Measurements from ENCODE around the gene LARGE2. TPM values are rescaled to one million over a fixed set of nuclear protein-coding genes. Genes with fewer than 3 reads are reported as not detected.

LARGE2 gene
- total RNA-seq, 1 experiment from 2014 or later = 108 TPM

DNA sequence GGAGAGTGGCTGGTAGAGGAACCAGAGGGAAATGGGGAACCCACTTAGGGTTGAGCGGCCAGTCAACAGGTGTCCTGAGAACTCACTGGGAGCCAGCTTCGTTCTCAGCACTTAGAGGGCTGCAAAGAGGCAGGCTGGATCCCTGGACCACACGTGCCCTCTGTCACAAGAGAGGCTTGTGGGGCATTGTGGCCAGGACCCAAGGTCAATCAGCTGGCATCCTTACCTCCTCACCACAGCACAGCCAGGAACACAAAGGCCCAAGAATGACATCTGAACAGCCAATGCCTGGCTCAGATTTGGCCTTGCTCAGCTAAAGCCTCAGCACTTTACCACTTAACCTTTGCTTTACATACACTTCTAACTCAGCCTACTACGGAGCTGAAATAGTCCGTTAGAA lies 29.6 kb upstream of the LARGE2 start:
- H3K23me2 ChIP-seq (ENCODE audit: insufficient read length, low read depth, low read length, poor library complexity, severe bottlenecking) = no peaks in the 10 kb centered on the region
- no peak overlapping the region for H3K23ac ChIP-seq (ENCODE audit: insufficient read length, low read depth, low read length)
- H3K4me1 Mint-ChIP-seq = peaks cover 25 to 37% of the 10 kb centered on the region in 2 experiments
- H3K79me2 ChIP-seq (ENCODE audit: insufficient read depth, low read length) = no peaks in the 10 kb centered on the region
- H4K91ac ChIP-seq (ENCODE audit: insufficient read length, low read depth, low read length) = no peak overlapping the region
- H3K79me1 ChIP-seq (ENCODE audit: insufficient read depth, low read depth, low read length, poor library complexity, severe bottlenecking) = no peaks in the 10 kb centered on the region
- no peaks in the 10 kb centered on the region; the same call in 1 of the 2 replicates for H3K27me3 Mint-ChIP-seq (ENCODE audit: low read depth)
- no peak overlapping the region for H3K14ac ChIP-seq (ENCODE audit: insufficient read depth, low read length)
- no peak overlapping the region for H3K4ac ChIP-seq (ENCODE audit: low read depth, low read length)
- no peak overlapping the region for H2BK12ac ChIP-seq (ENCODE audit: insufficient read length, low read depth, low read length)
- no peak overlapping the region for H3K9ac ChIP-seq (ENCODE audit: extremely low read depth, insufficient read length, low read length)
- no peak overlapping the region for H3K4me3 Mint-ChIP-seq
- H3K56ac ChIP-seq (ENCODE audit: insufficient read length, low read depth, low read length) = no peak overlapping the region
- peaks cover 0 to 9% (median 0%) of the 10 kb centered on the region in 3 experiments; a peak in 3 of 7 replicates for H3K36me3 Mint-ChIP-seq (ENCODE audit: insufficient read depth in 1 of 3, low read depth in 3 of 3)
- H4K20me1 ChIP-seq (ENCODE audit: control insufficient read depth, insufficient read depth, insufficient read length) = no peaks in the 10 kb centered on the region
- WGBS (ENCODE audit: extremely low coverage, insufficient read length, low lambda C conversion rate) = no CpG with 5 or more reads among the region's 5 CpGs
- H4K5ac ChIP-seq (ENCODE audit: insufficient read length, low read depth, low read length) = no peak overlapping the region
- no peak overlapping the region for H2AK5ac ChIP-seq (ENCODE audit: insufficient read length, low read length)
- no peak overlapping the region for H4K8ac ChIP-seq (replicated peaks; ENCODE audit: insufficient read length, low read depth, low read length)
- H3K18ac ChIP-seq (ENCODE audit: insufficient read length, low read depth, low read length) = no peak overlapping the region
- no peak overlapping the region for H3K27ac ChIP-seq (ENCODE audit: insufficient read length, low read depth, low read length)
- no peak overlapping the region for H2AFZ ChIP-seq (ENCODE audit: low read length)
- DNase-seq = no peak
- TF ChIP-seq, protein P1, sequence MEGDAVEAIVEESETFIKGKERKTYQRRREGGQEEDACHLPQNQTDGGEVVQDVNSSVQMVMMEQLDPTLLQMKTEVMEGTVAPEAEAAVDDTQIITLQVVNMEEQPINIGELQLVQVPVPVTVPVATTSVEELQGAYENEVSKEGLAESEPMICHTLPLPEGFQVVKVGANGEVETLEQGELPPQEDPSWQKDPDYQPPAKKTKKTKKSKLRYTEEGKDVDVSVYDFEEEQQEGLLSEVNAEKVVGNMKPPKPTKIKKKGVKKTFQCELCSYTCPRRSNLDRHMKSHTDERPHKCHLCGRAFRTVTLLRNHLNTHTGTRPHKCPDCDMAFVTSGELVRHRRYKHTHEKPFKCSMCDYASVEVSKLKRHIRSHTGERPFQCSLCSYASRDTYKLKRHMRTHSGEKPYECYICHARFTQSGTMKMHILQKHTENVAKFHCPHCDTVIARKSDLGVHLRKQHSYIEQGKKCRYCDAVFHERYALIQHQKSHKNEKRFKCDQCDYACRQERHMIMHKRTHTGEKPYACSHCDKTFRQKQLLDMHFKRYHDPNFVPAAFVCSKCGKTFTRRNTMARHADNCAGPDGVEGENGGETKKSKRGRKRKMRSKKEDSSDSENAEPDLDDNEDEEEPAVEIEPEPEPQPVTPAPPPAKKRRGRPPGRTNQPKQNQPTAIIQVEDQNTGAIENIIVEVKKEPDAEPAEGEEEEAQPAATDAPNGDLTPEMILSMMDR (conservative IDR thresholded peaks at IDR 0.05) = no peak
- H2BK15ac ChIP-seq (ENCODE audit: low read depth, low read length) = no peak overlapping the region
- H3T11ph ChIP-seq (ENCODE audit: low read length) = no peak overlapping the region
- H3K9me3 Mint-ChIP-seq = no peaks in the 10 kb centered on the region; a peak in 1 of 5 replicates
- H3K4me2 ChIP-seq (ENCODE audit: insufficient read depth, insufficient read length, low read length) = no peak overlapping the region
- H3K27ac Mint-ChIP-seq = peak overlapping the region in 1 of 3 experiments; percentile 83; a peak in 2 of 7 replicates
- no peak overlapping the region for H2BK120ac ChIP-seq (ENCODE audit: low read depth, low read length, poor library complexity, severe bottlenecking)
- H3K9me3 ChIP-seq (ENCODE audit: control insufficient read depth, low read depth, low read length) = no peaks in the 10 kb centered on the region
- no peaks in the 10 kb centered on the region for H3K27me3 ChIP-seq (ENCODE audit: insufficient read depth, low read length)
- no peak overlapping the region for H2BK20ac ChIP-seq (ENCODE audit: low read depth, low read length, poor library complexity, severe bottlenecking)
- no peaks in the 10 kb centered on the region; the same call in 1 of the 2 replicates for H3K4me1 ChIP-seq (ENCODE audit: insufficient read depth, low read length)
- no peak overlapping the region for H2BK5ac ChIP-seq (ENCODE audit: insufficient read length, low read length)
